SJCRH30 (cell line): ENCODE data around the gene TMC2. TPM values are rescaled to one million over a fixed set of nuclear protein-coding genes. Genes with fewer than 3 reads are reported as not detected.

Experiments
- DNase-seq, 2 experiments: peaks; one replicate each; pipeline ENCODE4 v3.0.0-alpha.2; 2015 to 2020
- H3K27ac ChIP-seq: fragments of 250-450 bp; sonication (Bioruptor Pico); 2 replicates; pipeline ENCODE4 v1.5.1; 2020; ENCODE audit warnings: mild to moderate bottlenecking, moderate library complexity
- H3K27me3 ChIP-seq: fragments of 250-450 bp; sonication (Bioruptor Pico); 2 replicates; pipeline ENCODE4 v1.5.1; 2020; ENCODE audit warnings: mild to moderate bottlenecking, moderate library complexity
- H3K36me3 ChIP-seq: fragments of 250-450 bp; sonication (Bioruptor Pico); 2 replicates; pipeline ENCODE4 v1.5.1; 2020; ENCODE audit warnings: mild to moderate bottlenecking, moderate library complexity
- H3K4me1 ChIP-seq: fragments of 250-450 bp; sonication (Bioruptor Pico); 2 replicates; pipeline ENCODE4 v1.5.1; 2020; ENCODE audit warnings: mild to moderate bottlenecking, moderate library complexity
- H3K4me3 ChIP-seq: fragments of 250-450 bp; sonication (Bioruptor Pico); 2 replicates; pipeline ENCODE4 v1.5.1; 2020; ENCODE audit warnings: mild to moderate bottlenecking, moderate library complexity
- H3K9me3 ChIP-seq: fragments of 250-450 bp; sonication (Bioruptor Pico); replicated peaks from 2 replicates; pipeline ENCODE4 v1.5.1; 2020; ENCODE audit warnings: mild to moderate bottlenecking, moderate library complexity
- total RNA-seq: library from RNA; depleted of rRNA; stranded (reverse); fragments of >200 nt; shearing (Covaris generic); gene quantifications from 2 replicates; pipeline ENCODE4 v1.2.3, GENCODE V29; 2014

The TMC2 gene
- total RNA-seq, 1 experiment from 2014 or later: 0.24 TPM

DNA sequence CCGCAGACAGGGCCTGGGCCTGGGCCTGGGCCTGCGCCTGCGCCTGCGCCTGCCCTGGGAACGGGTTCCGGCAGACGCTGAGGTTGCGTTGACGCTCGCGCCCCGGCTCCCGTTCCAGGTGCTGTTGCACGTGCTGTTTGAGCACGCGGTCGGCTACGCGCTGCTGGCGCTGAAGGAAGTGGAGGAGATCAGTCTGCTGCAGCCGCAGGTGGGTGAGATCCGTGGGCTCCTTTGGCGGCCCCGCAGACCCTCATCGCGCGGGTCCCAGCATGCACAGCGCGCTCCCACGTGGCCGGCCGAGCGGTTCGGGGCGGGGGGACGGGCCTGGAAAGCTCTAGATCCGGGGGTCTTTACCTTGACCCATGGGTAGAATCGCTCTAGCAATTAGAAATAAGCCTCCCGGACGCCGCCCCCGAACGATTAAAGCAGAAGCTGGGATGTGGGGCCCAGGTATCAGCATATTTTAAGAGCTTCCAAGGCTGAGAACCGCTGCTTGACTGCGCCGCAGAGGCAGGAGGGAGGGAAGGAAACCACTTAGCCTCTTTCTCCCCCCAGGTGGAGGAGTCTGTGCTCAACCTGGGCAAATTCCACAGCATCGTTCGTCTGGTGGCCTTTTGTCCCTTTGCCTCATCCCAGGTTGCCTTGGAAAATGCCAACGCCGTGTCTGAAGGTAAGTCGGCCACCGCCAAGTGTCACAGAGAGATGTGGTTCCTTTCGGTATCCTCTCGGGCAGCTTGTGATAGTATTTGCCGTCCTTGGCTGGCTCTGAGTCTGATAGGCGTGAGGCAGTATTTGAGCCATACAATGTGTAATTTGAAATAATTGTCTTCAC is 116.6 kb downstream of the TMC2 start:
- H3K27ac ChIP-seq: peak overlapping the region; percentile 83
- H3K36me3 ChIP-seq: peaks cover 49% of the 10 kb centered on the region
- peak in 1 of 2 experiments; percentile 51 for DNase-seq

DNA sequence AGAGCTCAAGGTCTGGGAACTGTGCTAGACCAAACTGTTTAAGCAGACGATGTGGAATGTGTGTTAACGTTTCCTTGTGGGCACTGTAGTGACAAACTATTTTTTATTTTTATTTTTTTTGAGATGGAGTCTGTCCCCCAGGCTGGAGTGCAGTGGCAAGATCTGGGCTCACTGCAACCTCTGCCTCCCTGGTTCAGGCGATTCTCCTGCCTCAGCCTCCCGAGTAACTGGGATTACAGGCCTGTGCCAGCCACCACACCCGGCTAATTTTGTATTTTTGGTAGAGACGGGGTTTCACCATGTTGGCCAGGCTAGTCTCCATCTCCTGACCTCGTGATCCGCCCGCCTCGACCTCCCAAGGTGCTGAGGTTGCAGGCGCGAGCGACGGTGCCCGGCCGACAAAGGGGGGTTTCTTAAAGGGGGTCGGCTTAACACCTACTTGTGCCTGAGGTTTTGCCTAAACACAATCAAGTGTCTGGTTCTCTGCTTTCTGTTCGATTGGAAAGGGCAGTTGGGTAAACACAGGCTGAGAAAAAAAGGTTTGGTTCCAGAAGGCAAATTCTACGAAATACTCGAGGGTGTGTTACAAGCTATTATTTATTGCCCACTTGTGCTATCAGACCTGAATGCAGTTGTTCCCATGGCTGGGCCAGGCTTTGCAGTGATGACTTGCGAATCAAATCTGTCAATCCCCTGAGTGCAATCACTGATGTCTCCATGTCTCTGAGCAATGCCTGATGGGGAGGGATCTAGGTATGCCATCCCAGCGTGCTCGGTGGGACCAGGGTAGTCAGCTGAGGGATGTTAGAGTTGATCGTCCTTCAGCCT is 117.4 kb downstream of the TMC2 start:
- Histone ChIP-seq H3K36me3 (peaks cover 58% of the 10 kb centered on the region), H3K27me3 (no peaks in the 10 kb centered on the region), H3K4me1 (peaks cover 10% of the 10 kb centered on the region), H3K9me3 (no peaks in the 10 kb centered on the region), H3K4me3 (peak overlapping the region; percentile 99), H3K27ac (no peak overlapping the region)
- no peak for DNase-seq

More for the DNA sequence above, 116.6 kb downstream of the TMC2 start:
- peaks cover 10% of the 10 kb centered on the region for H3K4me1 ChIP-seq
- H3K4me3 ChIP-seq: peak overlapping the region; percentile 99
- no peaks in the 10 kb centered on the region for H3K9me3 ChIP-seq
- no peaks in the 10 kb centered on the region for H3K27me3 ChIP-seq

GRCh38 chr20:2654384-2654822 is 118.0 kb downstream of the TMC2 start:
- H3K27me3 ChIP-seq: no peaks in the 10 kb centered on the region
- H3K9me3 ChIP-seq: no peaks in the 10 kb centered on the region
- H3K4me3 ChIP-seq: peak overlapping the region; percentile 99
- no peak for DNase-seq
- H3K4me1 ChIP-seq: peaks cover 10% of the 10 kb centered on the region
- no peak overlapping the region for H3K27ac ChIP-seq
- peaks cover 58% of the 10 kb centered on the region for H3K36me3 ChIP-seq

DNA sequence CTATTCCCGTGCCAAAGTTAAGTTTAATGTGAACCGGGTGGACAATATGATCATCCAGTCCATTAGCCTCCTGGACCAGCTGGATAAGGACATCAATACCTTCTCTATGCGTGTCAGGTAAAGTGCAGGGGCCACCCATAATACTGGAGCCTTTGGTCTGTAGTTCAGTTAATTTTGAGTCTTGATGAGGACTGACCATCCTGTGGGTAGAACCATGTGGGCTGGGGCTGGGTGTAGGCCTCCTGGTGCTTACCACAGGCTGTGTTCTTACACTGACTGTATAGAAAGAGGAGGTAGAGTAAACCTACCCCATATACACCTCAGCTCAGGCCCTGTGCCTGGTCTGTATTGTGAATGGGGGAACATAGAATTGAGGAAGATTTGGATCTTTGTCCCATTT is 118.5 kb downstream of the TMC2 start:
- H3K27me3 ChIP-seq: no peaks in the 10 kb centered on the region
- peak overlapping the region; percentile 99; the same call in 1 of the 2 replicates for H3K4me3 ChIP-seq
- H3K9me3 ChIP-seq: no peaks in the 10 kb centered on the region
- peaks cover 58% of the 10 kb centered on the region for H3K36me3 ChIP-seq
- H3K27ac ChIP-seq: no peak overlapping the region
- DNase-seq: no peak
- H3K4me1 ChIP-seq: peaks cover 10% of the 10 kb centered on the region

DNA sequence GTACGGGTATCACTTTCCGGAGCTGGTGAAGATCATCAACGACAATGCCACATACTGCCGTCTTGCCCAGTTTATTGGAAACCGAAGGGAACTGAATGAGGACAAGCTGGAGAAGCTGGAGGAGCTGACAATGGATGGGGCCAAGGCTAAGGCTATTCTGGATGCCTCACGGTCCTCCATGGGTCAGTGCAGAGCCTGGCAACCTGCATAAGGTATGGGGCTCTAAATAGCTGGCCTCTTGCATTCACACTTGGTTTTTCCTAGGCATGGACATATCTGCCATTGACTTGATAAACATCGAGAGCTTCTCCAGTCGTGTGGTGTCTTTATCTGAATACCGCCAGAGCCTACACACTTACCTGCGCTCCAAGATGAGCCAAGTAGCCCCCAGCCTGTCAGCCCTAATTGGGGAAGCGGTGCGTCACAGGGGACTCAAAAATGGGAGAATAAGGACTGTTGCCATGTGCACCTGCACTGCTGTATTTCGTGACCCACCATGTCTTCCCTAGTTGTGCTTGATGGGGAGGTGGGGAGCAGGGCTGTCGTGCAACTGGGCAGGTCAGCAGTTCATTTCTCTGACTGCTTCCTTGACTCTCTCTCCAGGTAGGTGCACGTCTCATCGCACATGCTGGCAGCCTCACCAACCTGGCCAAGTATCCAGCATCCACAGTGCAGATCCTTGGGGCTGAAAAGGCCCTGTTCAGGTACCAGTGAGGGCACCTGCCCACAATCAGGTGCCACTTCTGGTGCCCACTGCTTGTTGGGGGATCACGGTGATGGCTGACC is 119.2 kb downstream of the TMC2 start:
- H3K9me3 ChIP-seq: no peaks in the 10 kb centered on the region
- H3K4me1 ChIP-seq: peaks cover 10% of the 10 kb centered on the region
- H3K36me3 ChIP-seq: peaks cover 59% of the 10 kb centered on the region
- no peak overlapping the region for H3K4me3 ChIP-seq
- H3K27ac ChIP-seq: no peak overlapping the region
- DNase-seq: no peak
- H3K27me3 ChIP-seq: no peaks in the 10 kb centered on the region

- no peak overlapping the region for H3K4me3 ChIP-seq
- peaks cover 64% of the 10 kb centered on the region for H3K36me3 ChIP-seq
- peaks cover 7% of the 10 kb centered on the region for H3K4me1 ChIP-seq
Observed at GRCh38 chr20:2656471-2657117, 120.2 kb downstream of the TMC2 start.

DNA sequence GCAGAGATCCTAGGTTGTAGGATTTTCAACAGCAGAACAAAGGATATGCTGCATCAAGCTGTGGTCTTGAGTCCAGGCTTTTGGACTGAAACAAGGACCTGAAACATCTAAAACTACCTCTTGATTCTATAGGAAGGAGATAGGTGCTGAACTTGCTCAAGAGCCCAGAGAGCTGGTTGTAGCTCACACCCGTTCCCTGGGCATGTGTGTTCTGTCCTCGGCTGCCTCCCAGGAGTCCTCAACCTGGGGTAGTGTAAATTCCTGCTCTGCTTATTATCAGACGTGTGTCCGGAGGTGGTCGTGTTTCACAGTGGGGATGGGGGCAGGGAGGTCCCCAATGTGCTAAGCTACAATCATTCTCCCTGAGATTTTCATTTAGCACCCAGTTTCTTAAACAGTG is 120.9 kb downstream of the TMC2 start:
- Histone ChIP-seq H3K4me3 (no peak overlapping the region), H3K4me1 (peaks cover 7% of the 10 kb centered on the region), H3K36me3 (peaks cover 68% of the 10 kb centered on the region), H3K27me3 (no peaks in the 10 kb centered on the region), H3K27ac (no peak overlapping the region), H3K9me3 (no peaks in the 10 kb centered on the region)
- DNase-seq: no peak

More at GRCh38 chr20:2656471-2657117, 120.2 kb downstream of the TMC2 start:
- Histone ChIP-seq H3K9me3 (no peaks in the 10 kb centered on the region), H3K27ac (no peak overlapping the region), H3K27me3 (no peaks in the 10 kb centered on the region)
- no peak for DNase-seq

- Histone ChIP-seq H3K9me3 (no peaks in the 10 kb centered on the region), H3K27ac (no peak overlapping the region), H3K4me1 (peaks cover 7% of the 10 kb centered on the region), H3K36me3 (peaks cover 68% of the 10 kb centered on the region), H3K27me3 (no peaks in the 10 kb centered on the region), H3K4me3 (no peak overlapping the region)
- no peak for DNase-seq
Observed at GRCh38 chr20:2657674-2658073, 121.3 kb downstream of the TMC2 start.

GRCh38 chr20:2658414-2659354 is 122.3 kb downstream of the TMC2 start:
- Histone ChIP-seq H3K27me3 (no peaks in the 10 kb centered on the region), H3K4me3 (no peak overlapping the region), H3K27ac (no peak overlapping the region), H3K9me3 (no peaks in the 10 kb centered on the region), H3K4me1 (peaks cover 11% of the 10 kb centered on the region), H3K36me3 (peaks cover 61% of the 10 kb centered on the region)
- DNase-seq: peak; percentile 33 to 56

DNA sequence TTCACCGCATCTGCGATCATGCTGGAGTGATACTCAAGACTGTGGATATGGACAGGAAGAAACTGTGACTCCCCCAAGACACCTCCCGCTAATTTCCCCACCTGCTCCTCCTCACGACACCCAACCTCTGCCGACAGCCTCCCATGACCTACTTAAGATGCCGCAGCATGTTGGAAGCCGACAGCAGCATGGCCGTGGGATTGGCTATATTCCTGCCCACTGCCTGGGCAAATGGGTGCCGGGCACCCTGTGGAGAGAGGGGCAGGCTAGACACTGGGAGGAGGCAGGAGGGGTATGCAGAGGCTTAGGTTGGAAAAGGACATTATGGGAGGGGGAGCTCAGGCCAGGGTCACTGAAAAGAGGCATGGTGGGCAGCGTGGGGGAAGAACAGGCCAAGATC is 123.2 kb downstream of the TMC2 start:
- Histone ChIP-seq H3K27me3 (no peaks in the 10 kb centered on the region), H3K4me3 (no peak overlapping the region), H3K36me3 (peaks cover 52% of the 10 kb centered on the region), H3K27ac (no peak overlapping the region), H3K9me3 (no peaks in the 10 kb centered on the region), H3K4me1 (peaks cover 4% of the 10 kb centered on the region; the same call in 1 of the 2 replicates)
- DNase-seq: no peak

- H3K4me3 ChIP-seq: peak overlapping the region; percentile 74
- peaks cover 4% of the 10 kb centered on the region; the same call in 1 of the 2 replicates for H3K4me1 ChIP-seq
- DNase-seq: no peak
- no peaks in the 10 kb centered on the region for H3K27me3 ChIP-seq
- H3K36me3 ChIP-seq: peaks cover 14% of the 10 kb centered on the region
- H3K27ac ChIP-seq: peak overlapping the region; percentile 81
- no peaks in the 10 kb centered on the region for H3K9me3 ChIP-seq
Observed at GRCh38 chr20:2663364-2663886, 127.1 kb downstream of the TMC2 start.

DNA sequence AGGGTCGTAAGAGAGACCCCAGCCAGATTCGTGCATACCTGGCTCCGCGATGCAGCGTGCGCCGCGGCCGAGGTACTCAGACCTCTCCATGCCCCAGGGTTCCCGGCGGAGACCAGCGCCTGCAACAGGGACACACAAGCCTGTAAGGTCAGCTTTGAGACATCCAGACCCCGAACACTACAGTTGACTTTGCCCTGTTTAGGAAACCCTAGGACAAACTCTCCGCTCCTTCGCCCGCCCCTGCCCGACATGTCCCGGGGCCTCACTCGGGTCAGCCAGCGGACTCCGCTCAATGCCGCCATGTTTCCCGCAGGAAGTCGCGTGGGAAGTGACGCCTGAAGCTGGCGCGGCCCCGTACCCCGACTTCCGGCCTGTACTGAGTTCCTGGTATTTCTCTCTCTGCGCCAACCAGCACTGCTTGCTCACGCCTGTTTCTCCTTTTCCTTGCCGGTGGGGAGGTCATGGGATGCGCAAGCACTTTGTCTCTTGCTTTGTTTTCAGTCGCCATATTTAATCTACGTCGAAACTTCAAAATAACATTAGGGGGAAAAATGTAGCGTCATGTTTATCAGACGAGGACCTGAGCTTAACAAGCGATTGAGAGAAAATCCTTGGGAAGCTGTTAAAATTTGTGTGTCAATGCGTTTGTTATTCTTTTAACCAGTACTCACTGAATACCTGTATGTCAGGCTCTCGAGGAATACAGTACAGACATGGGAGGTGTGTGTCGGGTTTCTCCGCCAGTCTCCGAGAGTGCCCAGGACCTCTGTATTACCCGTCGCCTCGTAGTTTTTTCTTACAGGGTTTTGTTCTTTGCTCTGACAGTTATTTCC is 127.7 kb downstream of the TMC2 start, which contains the start of gene IDH3B:
Gene IDH3B (minus strand): TSS at position 330 of the 833 bp plus-strand sequence. CDS start 28 bp downstream, at position 302.
- DNase-seq: peak; percentile 90 to 93
- Histone ChIP-seq H3K4me3 (peak within 1 kb of the TSS; percentile 74), H3K27me3 (no peaks in the 10 kb centered on the region), H3K4me1 (peaks cover 4% of the 10 kb centered on the region; the same call in 1 of the 2 replicates), H3K9me3 (no peaks in the 10 kb centered on the region), H3K27ac (peak within 1 kb of the TSS; percentile 81), H3K36me3 (peaks cover 10% of the 10 kb centered on the region; the same call in 1 of the 2 replicates)
